Subcutaneous adipose tissue (tissue), 4 donors: Measurements from ENCODE around the gene GDF10. TPM values are rescaled to one million over a fixed set of nuclear protein-coding genes. Genes with fewer than 3 reads are reported as not detected.

Source experiments
- total RNA-seq, 4 donors: library from RNA; depleted of rRNA; stranded (reverse); fragments of >200 nt; gene quantifications; one replicate each; pipeline ENCODE4 v1.1.0, GENCODE V29; 2016

Gene GDF10
- total RNA-seq, 4 donors from 2014 or later, result 2.9 to 9.7 (median 5.1) TPM

Other genes starting within 250 kb of the GDF10 start
- not detected for gene GDF2, start 22.3 kb downstream of the GDF10 start, total RNA-seq
- not detected for gene RBP3, start 48.2 kb downstream of the GDF10 start, total RNA-seq
- gene ZNF488, start 84.1 kb downstream of the GDF10 start, total RNA-seq, result under 1 TPM in 1 of 4 donors, not detected in 3; 0.19 TPM
- gene ANXA8, start 183.9 kb downstream of the GDF10 start, total RNA-seq, result 1 to 10 TPM in 1 of 4 donors, not detected in 3; 1.1 TPM
- not detected for gene FAM25G, start 191.5 kb downstream of the GDF10 start, total RNA-seq
- 10 to 100 TPM in 2 of 4 donors, 1 to 10 TPM in 2; 1.5 to 16.0 (median 9.2) TPM for gene AGAP9, start 223.4 kb downstream of the GDF10 start, total RNA-seq